Body of pancreas (tissue), 4 donors: ENCODE data around the gene GP1BB. TPM values are rescaled to one million over a fixed set of nuclear protein-coding genes. Genes with fewer than 3 reads are reported as not detected.

Experiments
- ATAC-seq: fragments of 150-250 bp; one replicate; pipeline ENCODE4 v1.9.1; 2016
- DNase-seq, 4 donors: peaks; one replicate each; pipeline ENCODE4 v3.0.0-alpha.2; 2019
- H3K27ac ChIP-seq, 4 donors: fragments of 200-600 bp; sonication (generic); 1 replicate in 3 of 4; 2 replicates in 1 of 4; pipeline versions ENCODE4 v1.5.1 to v1.6.1; 2016 to 2019; ENCODE audit warnings: mild to moderate bottlenecking in 1 of 4, mixed read lengths in 1 of 4, moderate library complexity in 1 of 4
- H3K27me3 ChIP-seq, 2 donors: fragments of 200-600 bp; sonication (generic); one replicate each; pipeline ENCODE4 v1.6.0; 2016; ENCODE audit warnings: mild to moderate bottlenecking in 1 of 2
- H3K36me3 ChIP-seq, 2 donors: fragments of 200-600 bp; sonication (generic); replicated peaks in 1 of 2; 2 replicates each; pipeline ENCODE4 v1.5.1; 2016; ENCODE audit warnings: low read depth in 2 of 2; ENCODE audit not compliant: insufficient read depth in 1 of 2
- H3K4me1 ChIP-seq: fragments of 200-600 bp; sonication (generic); one replicate; pipeline ENCODE4 v1.6.0; 2016
- H3K4me3 ChIP-seq, 2 donors: fragments of 200-600 bp; sonication (generic); 1 replicate in 1 of 2; 2 replicates in 1 of 2; pipeline ENCODE4 v1.5.1; 2016 to 2019
- H3K9me3 ChIP-seq, 3 donors: fragments of 200-600 bp; sonication (generic); 1 replicate in 2 of 3; 2 replicates in 1 of 3; pipeline ENCODE4 v1.5.1; 2016
- CTCF ChIP-seq, 7 experiments: fragments of 450-650 bp in 4 of 7; fragments of 200-600 bp in 3 of 7; sonication (generic) in 3 of 7; IDR thresholded peaks; one replicate each; pipeline ENCODE4 v1.5.1; 2016 to 2019; ENCODE audit warnings: antibody characterized with exemption in 7 of 7
- POLR2A ChIP-seq, 3 donors: fragments of 450-650 bp; IDR thresholded peaks; one replicate each; pipeline ENCODE4 v1.6.1; 2016; ENCODE audit warnings: antibody characterized with exemption in 3 of 3, mild to moderate bottlenecking in 2 of 3
- WGBS, 2 donors: methylation state at CpG; one replicate each; pipeline ENCODE4 v1.1.5; 2017; 5-methylcytosine and 5-hydroxymethylcytosine counted together
- intact Hi-C: fragments of 100-400 bp; cut with DNase I; formaldehyde crosslinking; loops from one replicate; pipeline ENCODE4 v1.15.1; 2023
- total RNA-seq, 2 donors: library from RNA; depleted of rRNA; stranded (reverse); fragments of >200 nt; gene quantifications; one replicate each; pipeline ENCODE4 v1.1.0, GENCODE V29; 2016

GP1BB gene
- total RNA-seq, 2 donors from 2014 or later: 6.2 to 29.7 TPM

GRCh38 chr22:19706661-19707151, 16.6 kb upstream of the GP1BB start:
- Histone ChIP-seq H3K9me3 (no peaks in the 10 kb centered on the region), H3K27ac (no peak overlapping the region), H3K36me3 (no peaks in the 10 kb centered on the region), H3K4me3 (no peak overlapping the region), H3K4me1 (no peaks in the 10 kb centered on the region), H3K27me3 (no peaks in the 10 kb centered on the region)
- ATAC-seq (no peak), DNase-seq (no peak)
- TF ChIP-seq CTCF (IDR thresholded peaks at IDR 0.05): no peak
- no peak for TF ChIP-seq POLR2A (IDR thresholded peaks at IDR 0.05)
- WGBS, 2 donors: 74 to 84% methylated on average over 7 of the region's 7 CpGs
- intact Hi-C loops: no loop called here

GRCh38 chr22:19707347-19708290, 15.7 kb upstream of the GP1BB start:
- H3K9me3 ChIP-seq: no peaks in the 10 kb centered on the region
- no peaks in the 10 kb centered on the region for H3K27me3 ChIP-seq
- DNase-seq (no peak), ATAC-seq (no peak)
- intact Hi-C loops: no loop called here
- no peak overlapping the region for H3K4me3 ChIP-seq
- H3K27ac ChIP-seq: no peak overlapping the region
- no peaks in the 10 kb centered on the region for H3K36me3 ChIP-seq
- no peak for TF ChIP-seq CTCF (IDR thresholded peaks at IDR 0.05)
- TF ChIP-seq POLR2A (IDR thresholded peaks at IDR 0.05): no peak
- H3K4me1 ChIP-seq: no peaks in the 10 kb centered on the region
- WGBS, 2 donors: 64 to 80% methylated on average over 9 to 24 of the region's 24 CpGs

GRCh38 chr22:19708321-19709011, 14.9 kb upstream of the GP1BB start:
- Histone ChIP-seq H3K36me3 (no peaks in the 10 kb centered on the region), H3K4me1 (peaks cover under 1% of the 10 kb centered on the region), H3K9me3 (no peaks in the 10 kb centered on the region), H3K27ac (no peak overlapping the region), H3K27me3 (no peaks in the 10 kb centered on the region), H3K4me3 (no peak overlapping the region)
- no peak for ATAC-seq
- intact Hi-C loops: no loop called here
- TF ChIP-seq POLR2A (IDR thresholded peaks at IDR 0.05): no peak
- no peak for TF ChIP-seq CTCF (IDR thresholded peaks at IDR 0.05)
- DNase-seq: no peak
- WGBS, 2 donors: 46 to 71% methylated on average over 6 to 20 of the region's 20 CpGs

- 58 to 61% methylated on average over 10 to 18 of the region's 19 CpGs for whole genome bisulfite sequencing, 2 donors
- DNase-seq (no peak), ATAC-seq (no peak)
- Histone ChIP-seq H3K9me3 (no peaks in the 10 kb centered on the region), H3K36me3 (no peaks in the 10 kb centered on the region), H3K4me3 (no peak overlapping the region), H3K27ac (no peak overlapping the region), H3K27me3 (no peaks in the 10 kb centered on the region), H3K4me1 (peaks cover 7% of the 10 kb centered on the region)
- intact Hi-C loops: no loop called here
- no peak for TF ChIP-seq CTCF (IDR thresholded peaks at IDR 0.05)
- no peak for TF ChIP-seq POLR2A (IDR thresholded peaks at IDR 0.05)
Observed at GRCh38 chr22:19709063-19709769, 14.1 kb upstream of the GP1BB start.
